HG02610 (cell line): ENCODE data around the gene COBLL1.

Experiments used
- ATAC-seq: cut with Tn5 transposase; IDR thresholded peaks from one replicate; pipeline ENCODE4 v1.9.1; 2021; ENCODE audit warnings: mild to moderate bottlenecking, moderate library complexity; ENCODE audit not compliant: unreplicated experiment

The COBLL1 gene

GRCh38 chr2:164644036-164644700 lies 197.5 kb downstream of the COBLL1 start:
- no peak for ATAC-seq

- no peak for ATAC-seq
These were observed 198.6 kb downstream of the COBLL1 start for GRCh38 chr2:164642946-164643555.

- ATAC-seq = no peak
These were observed 199.4 kb downstream of the COBLL1 start for GRCh38 chr2:164642268-164642667.
